ENCODE results near the gene PDE1A.

PDE1A gene

GRCh38 chr2:182113334-182113733 lies 313.5 kb downstream of the PDE1A start:
- DNase-seq, result no peak

- DNase-seq, result no peak
Observed at GRCh38 chr2:182110347-182110746, 316.5 kb downstream of the PDE1A start.

DNA sequence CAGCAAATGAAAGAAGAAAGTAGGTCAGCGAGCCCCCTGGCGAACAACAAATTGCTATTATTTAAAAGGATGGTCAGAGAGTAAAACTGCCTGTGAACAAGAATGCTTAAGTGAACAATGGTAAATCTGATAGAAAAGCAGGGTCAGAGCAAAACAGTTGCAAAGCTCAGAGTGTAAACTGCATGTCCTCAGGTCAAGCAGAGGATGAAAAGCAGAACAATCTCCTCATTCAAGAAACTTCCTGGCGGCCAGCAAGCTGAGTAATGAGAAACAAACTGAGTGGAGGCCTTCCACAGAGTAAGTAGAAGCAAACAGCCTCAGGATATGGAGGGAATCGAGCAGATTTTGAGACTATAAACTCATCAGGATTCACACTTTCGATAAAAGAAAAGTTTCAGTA lies 323.3 kb downstream of the PDE1A start:
- no peak for DNase-seq

- no peak for DNase-seq
Observed at GRCh38 chr2:182101263-182101662, 325.6 kb downstream of the PDE1A start.

GRCh38 chr2:182098648-182099047 lies 328.2 kb downstream of the PDE1A start:
- no peak for DNase-seq

- DNase-seq, result no peak
Observed at GRCh38 chr2:182097571-182098164, 329.2 kb downstream of the PDE1A start.

DNA sequence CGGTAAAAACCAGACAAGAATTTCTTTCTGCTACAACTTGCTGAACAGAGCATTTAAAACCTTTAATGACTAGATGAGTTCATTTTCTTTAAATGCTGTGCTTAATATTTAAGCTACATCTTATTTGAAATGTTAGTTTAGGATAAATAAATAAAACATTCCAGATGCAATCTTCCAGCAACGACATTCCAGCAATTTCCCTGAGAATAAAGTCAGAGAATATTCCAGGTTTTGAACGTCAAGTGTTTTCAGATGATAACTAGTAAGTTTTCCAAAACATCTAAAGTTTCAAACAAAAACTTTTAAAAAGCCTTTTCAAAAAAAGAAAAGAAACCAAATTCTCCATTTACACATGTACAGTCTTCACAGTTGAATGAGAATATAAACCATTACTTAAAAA lies 336.4 kb downstream of the PDE1A start:
- no peak for DNase-seq
